Prostate gland (tissue), 2 donors: Measurements from ENCODE around the gene ENAH. TPM values are rescaled to one million over a fixed set of nuclear protein-coding genes. Genes with fewer than 3 reads are reported as not detected.

Source experiments
- DNase-seq: peaks from one replicate; pipeline ENCODE4 v3.0.0-alpha.2; 2019; ENCODE audit warnings: low spot score
- H3K27ac ChIP-seq, 2 donors: fragments of 200-600 bp; sonication (generic); 2 replicates each; pipeline ENCODE4 v1.5.1; 2017 to 2019
- H3K27me3 ChIP-seq: fragments of 200-600 bp; sonication (generic); replicated peaks from 2 replicates; pipeline ENCODE4 v1.5.1; 2019; ENCODE audit not compliant: insufficient read depth
- H3K36me3 ChIP-seq, 2 donors: fragments of 200-600 bp; sonication (generic); 1 replicate in 1 of 2; 2 replicates in 1 of 2; pipeline versions ENCODE4 v1.5.1 to v1.8.1; 2017 to 2019
- H3K4me1 ChIP-seq: fragments of 200-600 bp; sonication (generic); replicated peaks from 2 replicates; pipeline ENCODE4 v1.5.1; 2019
- H3K4me3 ChIP-seq, 2 donors: fragments of 200-600 bp; sonication (generic); 2 replicates each; pipeline ENCODE4 v1.5.1; 2017 to 2019
- H3K9me3 ChIP-seq: fragments of 200-600 bp; sonication (generic); 2 replicates; pipeline ENCODE4 v1.5.1; 2017
- CTCF ChIP-seq, 4 experiments: fragments of 200-600 bp in 2 of 4; fragments of 450-650 bp in 2 of 4; sonication (generic) in 2 of 4; IDR thresholded peaks; 1 replicate in 3 of 4; 2 replicates in 1 of 4; pipeline ENCODE4 v1.5.1; 2016 to 2019; ENCODE audit warnings: antibody characterized with exemption in 4 of 4, mild to moderate bottlenecking in 2 of 4, moderate library complexity in 2 of 4
- POLR2A ChIP-seq: fragments of 450-650 bp; IDR thresholded peaks from one replicate; pipeline ENCODE4 v1.6.1; 2016; ENCODE audit warnings: antibody characterized with exemption, mild to moderate bottlenecking
- POLR2AphosphoS5 ChIP-seq: sonication (generic); formaldehyde crosslinking; IDR thresholded peaks from one replicate; pipeline ENCODE4 v1.6.1; 2017; ENCODE audit warnings: antibody characterized with exemption
- WGBS: methylation state at CpG from one replicate; pipeline ENCODE4 v1.1.5; 2018; 5-methylcytosine and 5-hydroxymethylcytosine counted together
- intact Hi-C: fragments of 100-400 bp; cut with DNase I; formaldehyde crosslinking; loops from one replicate; pipeline ENCODE4 v1.14.2; 2022
- total RNA-seq, 2 donors: library from RNA; depleted of rRNA; stranded (reverse); fragments of >200 nt; gene quantifications; one replicate each; pipeline ENCODE4 v1.1.0, GENCODE V29; 2016

The ENAH gene
- total RNA-seq, 2 donors from 2014 or later, result 36.4 to 93.6 TPM

GRCh38 chr1:225559902-225560301 is 93.0 kb downstream of the ENAH start:
- Histone ChIP-seq H3K9me3 (no peaks in the 10 kb centered on the region), H3K4me1 (no peaks in the 10 kb centered on the region), H3K27me3 (no peaks in the 10 kb centered on the region), H3K36me3 (no peaks in the 10 kb centered on the region), H3K27ac (no peak overlapping the region), H3K4me3 (no peak overlapping the region)
- DNase-seq, result no peak
- TF ChIP-seq POLR2A (no peak), POLR2AphosphoS5 (no peak), CTCF (IDR thresholded peaks at IDR 0.05) (no peak)
- 93% methylated on average over 3 of the region's 3 CpGs for WGBS
- intact Hi-C loops, result loop anchor here (10.0 kb wide), 1 partner anchor 285 kb away; no protein-coding TSS in a partner anchor

GRCh38 chr1:225559326-225559725 is 93.6 kb downstream of the ENAH start:
- TF ChIP-seq POLR2AphosphoS5 (no peak), CTCF (IDR thresholded peaks at IDR 0.05) (no peak), POLR2A (no peak)
- Histone ChIP-seq H3K27me3 (no peaks in the 10 kb centered on the region), H3K4me3 (no peak overlapping the region), H3K36me3 (no peaks in the 10 kb centered on the region), H3K9me3 (no peaks in the 10 kb centered on the region), H3K27ac (no peak overlapping the region), H3K4me1 (no peaks in the 10 kb centered on the region)
- intact Hi-C loops, result loop anchor here (10.0 kb wide), 1 partner anchor 285 kb away; no protein-coding TSS in a partner anchor
- DNase-seq, result no peak
- WGBS, result 98% methylated on average over 2 of the region's 2 CpGs

GRCh38 chr1:225556694-225557093 is 96.2 kb downstream of the ENAH start:
- Histone ChIP-seq H3K36me3 (no peaks in the 10 kb centered on the region), H3K27me3 (no peaks in the 10 kb centered on the region), H3K9me3 (no peaks in the 10 kb centered on the region), H3K4me1 (no peaks in the 10 kb centered on the region), H3K4me3 (no peak overlapping the region), H3K27ac (no peak overlapping the region)
- intact Hi-C loops, result loop anchor here (10.0 kb wide), 1 partner anchor 288 kb away; no protein-coding TSS in a partner anchor
- no peak for TF ChIP-seq POLR2AphosphoS5
- TF ChIP-seq POLR2A, result no peak
- TF ChIP-seq CTCF (IDR thresholded peaks at IDR 0.05), result no peak
- 97% methylated on average over 1 of the region's 1 CpG for WGBS
- no peak for DNase-seq

- no peak overlapping the region for H3K4me3 ChIP-seq
- no peaks in the 10 kb centered on the region for H3K27me3 ChIP-seq
- no peak for DNase-seq
- TF ChIP-seq POLR2AphosphoS5 (no peak), CTCF (IDR thresholded peaks at IDR 0.05) (no peak), POLR2A (no peak)
- no peaks in the 10 kb centered on the region for H3K9me3 ChIP-seq
- H3K36me3 ChIP-seq, result no peaks in the 10 kb centered on the region
- H3K4me1 ChIP-seq, result no peaks in the 10 kb centered on the region
- H3K27ac ChIP-seq, result no peak overlapping the region
- 72% methylated on average over 4 of the region's 4 CpGs for WGBS
- intact Hi-C loops, result loop anchor here (10.0 kb wide), 1 partner anchor 289 kb away; no protein-coding TSS in a partner anchor
Measured at GRCh38 chr1:225555821-225556220, 97.1 kb downstream of the ENAH start.

DNA sequence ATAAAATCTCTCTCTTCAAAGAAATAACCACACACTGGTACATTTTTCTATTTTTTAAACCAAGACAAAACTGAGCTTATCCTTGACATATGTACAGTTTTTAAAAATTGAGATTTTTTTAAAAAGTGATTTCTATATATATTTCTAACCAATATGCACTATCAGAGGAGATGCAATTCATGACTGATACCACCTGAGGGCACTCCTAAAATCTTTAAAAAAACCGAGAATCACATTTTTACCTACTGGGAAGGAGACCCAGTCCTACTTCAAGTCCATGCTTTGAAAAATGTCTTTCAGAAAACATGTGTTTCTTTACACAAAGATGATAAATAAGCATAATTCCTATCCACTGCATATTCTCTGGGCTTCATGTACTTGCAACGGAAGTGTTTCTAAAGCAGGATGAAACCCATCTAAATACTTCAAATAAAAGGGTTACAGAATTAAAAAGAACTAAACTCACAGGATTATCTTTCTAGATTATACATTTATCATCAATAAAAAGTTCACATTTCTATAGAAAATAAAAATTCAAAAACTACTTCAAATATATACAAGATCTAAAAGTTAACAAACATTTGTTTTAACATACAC is 98.6 kb downstream of the ENAH start:
- DNase-seq, result no peak
- Histone ChIP-seq H3K36me3 (no peaks in the 10 kb centered on the region), H3K4me1 (no peaks in the 10 kb centered on the region), H3K27me3 (no peaks in the 10 kb centered on the region), H3K4me3 (no peak overlapping the region), H3K9me3 (no peaks in the 10 kb centered on the region), H3K27ac (no peak overlapping the region)
- intact Hi-C loops, result loop anchor here (5.0 to 10.0 kb wide), 2 partner anchors 218 to 290 kb away; no protein-coding TSS in a partner anchor
- WGBS, result 37% methylated on average over 2 of the region's 2 CpGs
- TF ChIP-seq POLR2AphosphoS5, result no peak
- TF ChIP-seq CTCF (IDR thresholded peaks at IDR 0.05), result peak in 3 of 4 experiments; percentile 29 to 60 (median 56)
- no peak for TF ChIP-seq POLR2A
